SK-N-SH (cell line): ENCODE results near the gene LHFPL6. TPM values are rescaled to one million over a fixed set of nuclear protein-coding genes. Genes with fewer than 3 reads are reported as not detected.

Source experiments
- CTCF ChIP-seq: fragments of 200-600 bp; sonication (generic); IDR thresholded peaks from 2 replicates; pipeline ENCODE4 v1.6.1; 2017; ENCODE audit warnings: antibody characterized with exemption, mild to moderate bottlenecking, moderate library complexity
- EZH2phosphoT487 ChIP-seq: fragments of 200-600 bp; sonication (generic); IDR thresholded peaks from 2 replicates; pipeline ENCODE4 v1.6.1; 2017; ENCODE audit warnings: low read depth, mixed run types, mild to moderate bottlenecking, antibody characterized with exemption, moderate library complexity, borderline replicate concordance
- FOXM1 ChIP-seq: IDR thresholded peaks from 2 replicates; pipeline ENCODE4 v1.4.0; 2012; ENCODE audit warnings: low read depth, mild to moderate bottlenecking
- GABPA ChIP-seq: IDR thresholded peaks from 2 replicates; pipeline ENCODE4 v1.4.0; 2012; ENCODE audit warnings: low read depth, mild to moderate bottlenecking
- IRF3 ChIP-seq: fragments of 150-350 bp; IDR thresholded peaks from 2 replicates; pipeline ENCODE4 v1.6.1; 2016; ENCODE audit warnings: mild to moderate bottlenecking, low read depth, low read length
- MXI1 ChIP-seq: IDR thresholded peaks from 2 replicates; pipeline ENCODE4 v1.6.1; 2012; ENCODE audit warnings: mild to moderate bottlenecking, low read depth, low read length, improper control_type of control experiment
- NFIC ChIP-seq: IDR thresholded peaks from 2 replicates; pipeline ENCODE4 v1.4.0; 2012; ENCODE audit warnings: borderline replicate concordance
- POLR2AphosphoS5 ChIP-seq: IDR thresholded peaks from 2 replicates; pipeline ENCODE4 v1.6.1; 2012; ENCODE audit warnings: low read depth, low read length
- RAD21 ChIP-seq: IDR thresholded peaks from 2 replicates; pipeline ENCODE4 v1.6.1; 2012; ENCODE audit warnings: mild to moderate bottlenecking, low read length
- RCOR1 ChIP-seq: fragments of 150-350 bp; IDR thresholded peaks from 2 replicates; pipeline ENCODE4 v1.6.1; 2017; ENCODE audit warnings: antibody characterized with exemption, low read length
- REST ChIP-seq: IDR thresholded peaks from 2 replicates; pipeline ENCODE4 v1.6.1; 2012; ENCODE audit warnings: mild to moderate bottlenecking, low read depth, low read length, moderate library complexity
- RFX5 ChIP-seq: IDR thresholded peaks from 2 replicates; pipeline ENCODE4 v1.6.1; 2012; ENCODE audit warnings: mild to moderate bottlenecking, improper control_type of control experiment, low read length
- SMC3 ChIP-seq: IDR thresholded peaks from 2 replicates; pipeline ENCODE4 v1.6.1; 2012; ENCODE audit warnings: low read depth, low read length, improper control_type of control experiment
- YY1 ChIP-seq: IDR thresholded peaks from 2 replicates; pipeline ENCODE4 v1.4.0; 2012; ENCODE audit warnings: low read depth, mild to moderate bottlenecking
- ZBTB33 ChIP-seq: IDR thresholded peaks from 2 replicates; pipeline ENCODE4 v1.4.0; 2012; ENCODE audit warnings: low read depth, borderline replicate concordance
- polyA plus RNA-seq, 3 experiments: library from polyadenylated mRNA; depleted of rRNA; stranded (reverse); fragments of >200 nt; gene quantifications; 2 replicates each; pipeline ENCODE4 v1.2.3, GENCODE V29; 2012

The LHFPL6 gene
- polyA plus RNA-seq, 1 of the 3 experiments (the other 2 are of a cell fraction): 22.2 TPM

- no peak for TF ChIP-seq REST
- no peak for TF ChIP-seq FOXM1
- peak; percentile 95 for TF ChIP-seq CTCF
- no peak for TF ChIP-seq EZH2phosphoT487
- TF ChIP-seq RFX5: no peak
- peak; percentile 67 for TF ChIP-seq SMC3
- TF ChIP-seq GABPA: no peak
- TF ChIP-seq RCOR1: no peak
- TF ChIP-seq NFIC: no peak
- no peak for TF ChIP-seq POLR2AphosphoS5
- TF ChIP-seq IRF3: no peak
- TF ChIP-seq RAD21: peak; percentile 83
- TF ChIP-seq MXI1: no peak
- no peak for TF ChIP-seq YY1
- no peak for TF ChIP-seq ZBTB33
These were observed 9.1 kb upstream of the LHFPL6 start (continued) for GRCh38 chr13:39612023-39612637.
